Progenitor cell of endocrine pancreas (in vitro differentiated cells): ENCODE measurements around the gene IFT81. TPM values are rescaled to one million over a fixed set of nuclear protein-coding genes. Genes with fewer than 3 reads are reported as not detected.
A peak's percentile ranks its signal among the peaks of the same experiment; 100 is the strongest.
"Not testable (repeated sequence)": the region's sequence is repeated elsewhere in the genome, so short reads cannot be mapped to it uniquely, and the experiment has no call there.

Source experiments
- DNase-seq: peaks from one replicate; pipeline ENCODE4 v3.0.0; 2021; ENCODE audit warnings: low spot score; ENCODE audit not compliant: unreplicated experiment
- H3K27ac Mint-ChIP-seq: 2 replicates; pipeline ENCODE4 v1.8.0; 2021; ENCODE audit warnings: mild to moderate bottlenecking, moderate library complexity, mixed read lengths
- H3K27me3 Mint-ChIP-seq: 2 replicates; pipeline ENCODE4 v1.8.0; 2021; ENCODE audit warnings: mixed read lengths
- H3K36me3 Mint-ChIP-seq: 2 replicates; pipeline ENCODE4 v1.8.0; 2022; ENCODE audit warnings: mixed read lengths; ENCODE audit not compliant: insufficient read depth
- H3K4me1 Mint-ChIP-seq: 2 replicates; pipeline ENCODE4 v1.8.0; 2021; ENCODE audit warnings: low read depth, mixed read lengths
- H3K4me3 Mint-ChIP-seq: 2 replicates; pipeline ENCODE4 v1.8.0; 2021; ENCODE audit warnings: low read depth, mild to moderate bottlenecking, moderate library complexity, mixed read lengths
- H3K9me3 Mint-ChIP-seq: 2 replicates; pipeline ENCODE4 v1.8.0; 2021; ENCODE audit warnings: low read depth, mixed read lengths
- total RNA-seq: library from RNA; stranded (reverse); gene quantifications from 2 replicates; pipeline ENCODE4 v1.2.1, GENCODE V29; 2021
- TF ChIP-seq, protein P1 (sequence below): fragments of 200-600 bp; sonication (generic); IDR thresholded peaks from one replicate; pipeline ENCODE4 v1.5.0; 2021; ENCODE audit warnings: antibody characterized with exemption, mild to moderate bottlenecking; ENCODE audit not compliant: unreplicated experiment

IFT81 gene
- total RNA-seq, 1 donor from 2014 or later: 48.7 TPM

DNA sequence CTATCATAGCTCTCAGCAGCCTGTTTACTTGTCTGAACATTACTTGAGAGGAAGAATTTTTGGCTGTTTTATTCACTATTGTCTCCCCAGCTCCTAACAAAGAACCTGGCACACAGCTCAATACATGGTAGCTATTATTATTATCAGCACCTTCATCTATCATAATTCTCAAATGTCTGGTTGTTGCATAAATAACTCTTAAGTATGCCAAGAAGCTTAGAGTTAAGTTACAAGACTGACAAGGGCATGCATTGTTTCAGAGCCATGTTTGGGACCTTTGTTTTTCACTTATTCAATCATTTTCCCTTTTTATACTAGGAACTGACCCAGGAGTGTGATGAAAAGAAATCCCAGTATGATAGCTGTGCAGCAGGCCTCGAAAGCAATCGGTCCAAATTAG is 79.4 kb downstream of the IFT81 start:
- H3K4me3 Mint-ChIP-seq: no peak overlapping the region
- peaks cover 10% of the 10 kb centered on the region for H3K4me1 Mint-ChIP-seq
- no peaks in the 10 kb centered on the region for H3K9me3 Mint-ChIP-seq
- no peak for DNase-seq
- H3K27me3 Mint-ChIP-seq: no peaks in the 10 kb centered on the region
- TF ChIP-seq, protein P1, sequence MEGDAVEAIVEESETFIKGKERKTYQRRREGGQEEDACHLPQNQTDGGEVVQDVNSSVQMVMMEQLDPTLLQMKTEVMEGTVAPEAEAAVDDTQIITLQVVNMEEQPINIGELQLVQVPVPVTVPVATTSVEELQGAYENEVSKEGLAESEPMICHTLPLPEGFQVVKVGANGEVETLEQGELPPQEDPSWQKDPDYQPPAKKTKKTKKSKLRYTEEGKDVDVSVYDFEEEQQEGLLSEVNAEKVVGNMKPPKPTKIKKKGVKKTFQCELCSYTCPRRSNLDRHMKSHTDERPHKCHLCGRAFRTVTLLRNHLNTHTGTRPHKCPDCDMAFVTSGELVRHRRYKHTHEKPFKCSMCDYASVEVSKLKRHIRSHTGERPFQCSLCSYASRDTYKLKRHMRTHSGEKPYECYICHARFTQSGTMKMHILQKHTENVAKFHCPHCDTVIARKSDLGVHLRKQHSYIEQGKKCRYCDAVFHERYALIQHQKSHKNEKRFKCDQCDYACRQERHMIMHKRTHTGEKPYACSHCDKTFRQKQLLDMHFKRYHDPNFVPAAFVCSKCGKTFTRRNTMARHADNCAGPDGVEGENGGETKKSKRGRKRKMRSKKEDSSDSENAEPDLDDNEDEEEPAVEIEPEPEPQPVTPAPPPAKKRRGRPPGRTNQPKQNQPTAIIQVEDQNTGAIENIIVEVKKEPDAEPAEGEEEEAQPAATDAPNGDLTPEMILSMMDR: no peak
- peak overlapping the region; percentile 87 for H3K27ac Mint-ChIP-seq
- peaks cover 15% of the 10 kb centered on the region for H3K36me3 Mint-ChIP-seq

DNA sequence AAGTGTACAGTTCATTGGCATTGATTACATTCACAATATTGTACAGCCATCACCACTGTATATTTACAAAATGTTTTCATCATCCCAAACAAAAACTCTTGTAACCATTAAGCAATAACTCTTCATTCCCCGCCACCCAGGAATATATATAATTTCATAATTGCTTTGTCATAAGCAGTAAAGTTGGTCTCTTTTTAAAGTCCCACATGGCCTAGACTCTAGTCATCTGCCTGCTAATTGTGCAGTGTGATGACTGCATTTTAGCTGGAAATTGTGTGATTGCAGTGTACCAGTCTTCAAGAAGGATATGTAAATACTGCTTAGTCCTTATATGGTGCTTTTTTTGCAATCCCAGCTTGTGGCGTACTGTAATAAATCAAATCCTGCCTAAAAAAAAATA is 81.8 kb downstream of the IFT81 start:
- Mint-ChIP-seq H3K27me3 (no peaks in the 10 kb centered on the region), H3K36me3 (peaks cover 17% of the 10 kb centered on the region), H3K27ac (no peak overlapping the region), H3K9me3 (no peaks in the 10 kb centered on the region), H3K4me3 (no peak overlapping the region), H3K4me1 (no peaks in the 10 kb centered on the region)
- TF ChIP-seq, protein P1: no peak
- no peak for DNase-seq

DNA sequence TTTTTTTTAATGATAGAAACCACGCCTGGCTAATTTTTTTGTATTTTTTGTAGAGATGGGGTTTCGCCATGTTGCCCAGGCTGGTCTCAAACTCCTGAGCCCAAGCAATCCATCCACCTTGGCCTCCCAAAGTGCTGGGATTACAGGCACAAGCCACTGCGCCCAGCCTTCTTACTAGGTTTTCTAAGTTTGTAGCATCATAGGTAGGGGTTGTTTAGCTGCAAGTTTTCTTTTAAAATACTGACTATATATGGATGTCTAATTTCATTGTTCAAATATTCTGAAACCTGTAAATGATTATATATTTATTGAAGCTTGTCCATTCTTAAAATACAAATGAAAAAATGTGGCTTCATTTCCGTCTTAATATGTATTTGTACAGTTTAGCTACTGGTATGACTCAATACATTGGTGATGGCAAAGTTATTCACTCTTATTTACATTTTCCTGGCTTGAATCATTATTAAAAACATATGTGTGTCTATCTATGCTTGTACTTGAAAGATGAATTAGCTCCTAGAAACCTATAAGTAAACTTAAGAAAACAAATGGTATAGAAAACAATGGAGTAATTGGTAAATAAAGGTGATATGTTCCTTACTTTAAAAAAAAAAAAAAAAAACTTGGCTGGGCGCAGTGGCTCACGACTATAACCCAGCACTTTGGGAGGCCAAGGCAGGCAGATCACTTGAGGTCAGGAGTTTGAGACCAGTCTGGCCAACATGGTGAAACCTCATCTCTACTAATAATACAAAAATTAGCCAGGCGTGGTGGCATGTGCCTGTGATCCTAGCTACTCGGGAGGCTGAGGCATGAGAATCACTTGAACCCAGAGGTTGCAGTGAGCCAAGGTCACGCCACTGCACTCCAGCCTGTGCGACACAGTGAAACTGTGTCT is 87.7 kb downstream of the IFT81 start:
- H3K9me3 Mint-ChIP-seq: not testable (repeated sequence)

DNA sequence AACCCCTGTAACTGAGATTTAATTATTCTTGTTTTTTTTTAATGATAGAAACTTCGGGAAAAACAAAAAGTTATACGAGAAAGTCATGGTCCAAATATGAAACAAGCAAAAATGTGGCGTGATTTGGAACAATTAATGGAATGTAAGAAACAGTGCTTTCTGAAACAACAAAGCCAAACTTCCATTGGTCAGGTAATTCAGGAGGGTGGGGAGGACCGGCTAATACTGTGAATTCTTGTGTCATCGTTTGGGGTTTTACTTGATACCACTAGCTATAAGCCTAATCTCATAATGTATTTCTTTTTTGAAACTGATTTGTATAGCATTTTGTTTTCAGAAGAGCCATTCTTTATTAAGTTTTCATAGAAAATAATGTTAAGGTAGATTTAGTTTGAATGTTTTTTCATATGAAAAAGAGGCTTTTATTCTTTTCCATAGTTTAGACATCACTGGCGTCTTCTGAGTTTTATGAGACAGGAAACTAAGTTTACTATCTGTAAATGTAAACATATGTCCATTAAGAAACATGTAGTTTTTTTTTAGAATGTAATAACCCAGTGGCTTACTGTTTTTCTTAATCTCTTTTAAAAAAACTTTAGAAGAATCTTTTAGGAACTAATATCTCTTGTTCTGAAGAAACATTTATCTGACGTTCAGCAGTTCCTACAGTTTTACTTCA is 94.0 kb downstream of the IFT81 start:
- Mint-ChIP-seq H3K27me3 (no peaks in the 10 kb centered on the region), H3K9me3 (peaks cover 5% of the 10 kb centered on the region), H3K4me1 (peaks cover 5% of the 10 kb centered on the region), H3K27ac (peak overlapping the region; percentile 33), H3K36me3 (peaks cover 17% of the 10 kb centered on the region), H3K4me3 (no peak overlapping the region)
- no peak for DNase-seq
- TF ChIP-seq, protein P1: no peak

More for the DNA sequence above, 87.7 kb downstream of the IFT81 start:
- H3K4me3 Mint-ChIP-seq, H3K4me1 Mint-ChIP-seq, H3K27me3 Mint-ChIP-seq, H3K27ac Mint-ChIP-seq, DNase-seq: not testable (repeated sequence)
- H3K36me3 Mint-ChIP-seq: peaks cover 15% of the 10 kb centered on the region

DNA sequence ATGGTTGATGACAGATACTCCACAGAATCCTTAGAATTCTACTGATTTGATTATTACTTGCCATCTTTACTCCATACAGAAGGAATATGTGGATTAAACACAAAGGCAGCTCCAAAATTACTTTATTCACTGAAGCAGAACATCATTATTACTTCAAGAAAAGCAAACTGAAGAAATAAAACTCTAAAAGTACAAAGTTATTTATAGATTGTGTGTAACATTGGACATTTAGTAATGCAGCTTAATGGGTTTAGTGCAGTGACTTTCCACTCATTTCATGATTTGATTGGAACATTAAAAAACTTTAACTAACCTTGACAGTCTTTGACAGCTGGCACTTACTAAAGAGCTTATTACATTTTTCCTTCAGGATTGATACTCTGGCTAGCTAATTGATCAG is 97.9 kb downstream of the IFT81 start:
- H3K27ac Mint-ChIP-seq: no peak overlapping the region
- TF ChIP-seq, protein P1: no peak
- H3K9me3 Mint-ChIP-seq: no peaks in the 10 kb centered on the region
- H3K27me3 Mint-ChIP-seq: no peaks in the 10 kb centered on the region
- peaks cover 17% of the 10 kb centered on the region for H3K36me3 Mint-ChIP-seq
- peaks cover 15% of the 10 kb centered on the region for H3K4me1 Mint-ChIP-seq
- no peak for DNase-seq
- H3K4me3 Mint-ChIP-seq: no peak overlapping the region
